K562 (cell line): ENCODE data around the gene DIPK1B. TPM values are rescaled to one million over a fixed set of nuclear protein-coding genes. Genes with fewer than 3 reads are reported as not detected.
A peak's percentile ranks its signal among the peaks of the same experiment; 100 is the strongest.

ENCODE experiments used
- EP400 ChIP-seq: fragments of 450-650 bp; IDR thresholded peaks from 2 replicates; pipeline ENCODE4 v1.6.1; 2017; ENCODE audit warnings: antibody characterized with exemption, mild to moderate bottlenecking, moderate library complexity
- ERF ChIP-seq: fragments of 450-650 bp; formaldehyde crosslinking; IDR thresholded peaks from 2 replicates; pipeline ENCODE4 v1.4.0; 2020; ENCODE audit warnings: mild to moderate bottlenecking, mixed read lengths
- HNRNPL ChIP-seq: fragments of 200-400 bp; formaldehyde crosslinking; IDR thresholded peaks from 2 replicates; pipeline ENCODE4 v1.6.1; 2017; ENCODE audit warnings: low read depth, mild to moderate bottlenecking, low read length
- HNRNPUL1 ChIP-seq: fragments of 200-400 bp; formaldehyde crosslinking; IDR thresholded peaks from 2 replicates; pipeline ENCODE4 v1.6.1; 2017; ENCODE audit warnings: low read length
- MAFK ChIP-seq: IDR thresholded peaks from 2 replicates; pipeline ENCODE4 v1.6.1; 2011; ENCODE audit warnings: low read length, improper control_type of control experiment
- MEF2A ChIP-seq: IDR thresholded peaks from 2 replicates; pipeline ENCODE4 v1.6.1; 2011; ENCODE audit warnings: low read depth, mild to moderate bottlenecking, low read length, moderate library complexity; ENCODE audit not compliant: control insufficient read depth
- MYNN ChIP-seq, 2 experiments: sonication (generic); formaldehyde crosslinking in 1 of 2; IDR thresholded peaks; 2 replicates each; pipeline versions ENCODE4 v1.5.0 to v1.6.1; 2016 to 2020; ENCODE audit warnings: antibody characterized with exemption in 1 of 2, missing genetic modification reagents in 1 of 2
- NRF1 ChIP-seq, 2 experiments: fragments of 450-650 bp; IDR thresholded peaks in 1 of 2; conservative IDR thresholded peaks in 1 of 2; 2 replicates each; pipeline ENCODE4 v1.6.1; 2014; ENCODE audit warnings: mild to moderate bottlenecking in 2 of 2
- PHB ChIP-seq: fragments of 250-450 bp; sonication (Bioruptor Pico); IDR thresholded peaks from 2 replicates; pipeline ENCODE4 v1.5.0; 2021
- POLR2A ChIP-seq: fragments of 450-650 bp; conservative IDR thresholded peaks from 2 replicates; pipeline ENCODE4 v1.6.1; 2016
- POLR2AphosphoS5 ChIP-seq: IDR thresholded peaks from 2 replicates; pipeline ENCODE4 v1.6.1; 2011; ENCODE audit warnings: mild to moderate bottlenecking, low read depth, low read length, moderate library complexity; ENCODE audit not compliant: control insufficient read depth, insufficient read depth
- PTBP1 ChIP-seq: fragments of 200-400 bp; formaldehyde crosslinking; IDR thresholded peaks from 2 replicates; pipeline ENCODE4 v1.6.1; 2017; ENCODE audit warnings: low read depth, low read length
- RB1 ChIP-seq: fragments of 450-650 bp; IDR thresholded peaks from 2 replicates; pipeline ENCODE4 v1.6.1; 2017; ENCODE audit warnings: low read depth, mild to moderate bottlenecking
- RBFOX2 ChIP-seq: fragments of 200-400 bp; formaldehyde crosslinking; IDR thresholded peaks from 2 replicates; pipeline ENCODE4 v1.6.1; 2017; ENCODE audit warnings: low read depth, mild to moderate bottlenecking, low read length, moderate library complexity
- RHOXF2B ChIP-seq: fragments of 250-450 bp; sonication (Bioruptor Pico); conservative IDR thresholded peaks from 2 replicates; pipeline ENCODE4 v1.5.1; 2021
- SRF ChIP-seq, 2 experiments: fragments of 250-450, 450-650 bp in 1 of 2; sonication (Bioruptor Pico) in 1 of 2; sonication (generic) in 1 of 2; formaldehyde crosslinking; IDR thresholded peaks; 2 replicates each; pipeline versions ENCODE4 v1.5.0 to v1.5.1; 2020 to 2022; ENCODE audit warnings: mild to moderate bottlenecking in 1 of 2, missing genetic modification reagents in 1 of 2
- USF1 ChIP-seq: sonication (generic); formaldehyde crosslinking; IDR thresholded peaks from 2 replicates; pipeline ENCODE4 v1.9.0; 2022; ENCODE audit warnings: mild to moderate bottlenecking, missing genetic modification reagents
- ZFPM2 ChIP-seq: fragments of 250-450 bp; sonication (Bioruptor Pico); IDR thresholded peaks from 2 replicates; pipeline ENCODE4 v1.5.1; 2022; ENCODE audit warnings: mild to moderate bottlenecking
- ZNF445 ChIP-seq: fragments of 250-450 bp; sonication (Bioruptor Pico); IDR thresholded peaks from 2 replicates; pipeline ENCODE4 v1.4.0; 2020; ENCODE audit warnings: low read depth, mild to moderate bottlenecking, moderate library complexity
- ZNF75A ChIP-seq: fragments of 450-650 bp; formaldehyde crosslinking; IDR thresholded peaks from 2 replicates; pipeline ENCODE4 v1.4.0; 2020; ENCODE audit warnings: mild to moderate bottlenecking
- polyA plus RNA-seq, 8 experiments: library from polyadenylated mRNA; depleted of rRNA in 4 of 8; stranded (reverse) in 5 of 8; unstranded in 3 of 8; fragments of >200 nt; fragmentation: Nextera tagmentation in 2 of 8; fragmentation: Illumina TruSeq in 1 of 8; extraction: Ambion mirVana in 2 of 8; extraction: Trizol in 1 of 8; gene quantifications; 2 replicates each; pipeline versions ENCODE4 v1.2.1 to v1.2.3, GENCODE V29; 2011 to 2014; ENCODE audit warnings: inconsistent platforms in 1 of 8, missing spikeins in 1 of 8
- total RNA-seq, 7 experiments: library from RNA; depleted of rRNA in 6 of 7; stranded (reverse); fragments of >200 nt in 6 of 7; fragmentation: Illumina TruSeq in 2 of 7; extraction: Trizol in 2 of 7; gene quantifications; 2 replicates each; pipeline versions ENCODE4 v1.2.1 to v1.2.3, GENCODE V29; 2011 to 2021; ENCODE audit warnings: low replicate concordance in 1 of 7
- TF ChIP-seq, protein P1 (sequence below): sonication (generic); formaldehyde crosslinking; IDR thresholded peaks from 2 replicates; pipeline ENCODE4 v1.8.1; 2023; ENCODE audit warnings: mild to moderate bottlenecking, missing genetic modification reagents
- TF ChIP-seq, protein P2 (sequence below), 2 experiments: fragments of 450-650 bp; conservative IDR thresholded peaks; 2 replicates each; pipeline ENCODE4 v1.6.1; 2017; ENCODE audit warnings: mild to moderate bottlenecking in 2 of 2, moderate library complexity in 2 of 2

Gene DIPK1B
- total and polyA plus RNA-seq, 9 of the 15 experiments (the other 6 are each of a cell fraction or from before 2014, with no cell fraction given) = 0.08 to 22.3 (median 5.9) TPM

DNA sequence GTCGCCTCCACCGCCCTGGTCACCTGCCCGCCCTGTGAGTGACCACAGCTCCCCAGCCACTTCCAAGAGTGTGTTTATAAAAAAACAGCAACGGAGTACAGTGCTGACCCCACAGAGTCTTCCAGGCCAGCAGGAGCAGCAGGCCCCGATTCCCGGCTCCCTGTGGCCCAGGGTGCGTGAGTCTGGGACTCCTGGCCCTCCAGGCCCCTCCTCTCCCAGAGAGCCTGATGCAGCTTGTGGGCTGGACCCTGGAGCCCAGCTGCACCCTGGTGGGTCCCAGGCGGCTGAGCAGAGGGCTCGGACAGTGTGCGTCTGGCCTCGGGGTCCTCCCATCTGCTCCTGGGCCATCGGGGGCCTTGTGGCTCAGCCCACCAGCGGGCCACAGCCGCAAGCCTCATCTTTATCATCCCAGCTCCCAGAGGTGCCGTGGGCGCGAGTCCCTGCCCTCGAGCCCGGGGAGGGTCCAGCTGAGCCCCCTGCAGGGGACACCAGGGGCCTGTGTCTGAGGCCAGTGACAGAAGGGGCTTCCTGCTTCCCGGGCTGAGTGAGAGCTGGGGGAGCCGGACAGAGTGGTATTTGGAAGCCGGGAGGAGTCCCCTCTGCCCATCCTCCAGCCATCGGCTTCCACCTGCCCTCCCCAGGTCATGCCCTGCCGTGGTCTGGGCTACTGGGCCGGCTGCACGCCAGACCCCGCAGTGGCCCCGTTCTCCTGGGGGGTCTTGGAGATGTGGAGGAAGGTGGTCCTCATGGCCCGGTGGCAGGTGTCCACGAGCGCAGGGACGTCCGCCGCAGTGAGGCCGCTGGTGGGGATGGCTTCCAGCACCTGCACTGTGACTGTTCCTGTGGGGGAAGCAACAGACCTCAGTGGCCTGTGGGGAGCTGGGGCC is 39.0 kb upstream of the DIPK1B start (continued):
- TF ChIP-seq RBFOX2 (peak; percentile 74), MAFK (0 out of 2 replicates have a peak, but pooled peaks have one; percentile 17), RHOXF2B (0 out of 2 replicates have a peak, but pooled peaks have one; percentile 5), POLR2AphosphoS5 (peak; percentile 68; the same call in 1 of the 2 replicates), ZNF75A (CRISPR knock-in tag) (peak; percentile 67), HNRNPUL1 (peak; percentile 22; the same call in 1 of the 2 replicates), MEF2A (no peak), EP400 (0 out of 2 replicates have a peak, but pooled peaks have one; percentile 12), RB1 (peak; percentile 9; the same call in 1 of the 2 replicates), MYNN (IDR thresholded peaks at IDR 0.05) (peak; percentile 67; the same call in 1 of the 2 replicates), MYNN (CRISPR knock-in tag; IDR thresholded peaks at IDR 0.05) (no peak), ERF (CRISPR knock-in tag) (peak; percentile 84), SRF (CRISPR knock-in tag; IDR thresholded peaks at IDR 0.05) (peak in 1 of 2 experiments; percentile 26; a peak in 1 of 4 replicates), PHB (peak; percentile 70; the same call in 1 of the 2 replicates), PTBP1 (peak; percentile 67), USF1 (0 out of 2 replicates have a peak, but pooled peaks have one; percentile 12), HNRNPL (peak; percentile 37; the same call in 1 of the 2 replicates), POLR2A (peak; percentile 86), NRF1 (conservative IDR thresholded peaks at IDR 0.05 in 1 of 2, IDR thresholded peaks at IDR 0.05 in 1 of 2) (peak in 1 of 2 experiments; percentile 33; a peak in 2 of 4 replicates), ZNF445 (0 out of 2 replicates have a peak, but pooled peaks have one; percentile 5), ZFPM2 (CRISPR knock-in tag) (0 out of 2 replicates have a peak, but pooled peaks have one; percentile 50)
- TF ChIP-seq, protein P1, sequence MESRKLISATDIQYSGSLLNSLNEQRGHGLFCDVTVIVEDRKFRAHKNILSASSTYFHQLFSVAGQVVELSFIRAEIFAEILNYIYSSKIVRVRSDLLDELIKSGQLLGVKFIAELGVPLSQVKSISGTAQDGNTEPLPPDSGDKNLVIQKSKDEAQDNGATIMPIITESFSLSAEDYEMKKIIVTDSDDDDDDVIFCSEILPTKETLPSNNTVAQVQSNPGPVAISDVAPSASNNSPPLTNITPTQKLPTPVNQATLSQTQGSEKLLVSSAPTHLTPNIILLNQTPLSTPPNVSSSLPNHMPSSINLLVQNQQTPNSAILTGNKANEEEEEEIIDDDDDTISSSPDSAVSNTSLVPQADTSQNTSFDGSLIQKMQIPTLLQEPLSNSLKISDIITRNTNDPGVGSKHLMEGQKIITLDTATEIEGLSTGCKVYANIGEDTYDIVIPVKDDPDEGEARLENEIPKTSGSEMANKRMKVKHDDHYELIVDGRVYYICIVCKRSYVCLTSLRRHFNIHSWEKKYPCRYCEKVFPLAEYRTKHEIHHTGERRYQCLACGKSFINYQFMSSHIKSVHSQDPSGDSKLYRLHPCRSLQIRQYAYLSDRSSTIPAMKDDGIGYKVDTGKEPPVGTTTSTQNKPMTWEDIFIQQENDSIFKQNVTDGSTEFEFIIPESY (CRISPR knock-in tag) = peak; percentile 79
- TF ChIP-seq, protein P2, sequence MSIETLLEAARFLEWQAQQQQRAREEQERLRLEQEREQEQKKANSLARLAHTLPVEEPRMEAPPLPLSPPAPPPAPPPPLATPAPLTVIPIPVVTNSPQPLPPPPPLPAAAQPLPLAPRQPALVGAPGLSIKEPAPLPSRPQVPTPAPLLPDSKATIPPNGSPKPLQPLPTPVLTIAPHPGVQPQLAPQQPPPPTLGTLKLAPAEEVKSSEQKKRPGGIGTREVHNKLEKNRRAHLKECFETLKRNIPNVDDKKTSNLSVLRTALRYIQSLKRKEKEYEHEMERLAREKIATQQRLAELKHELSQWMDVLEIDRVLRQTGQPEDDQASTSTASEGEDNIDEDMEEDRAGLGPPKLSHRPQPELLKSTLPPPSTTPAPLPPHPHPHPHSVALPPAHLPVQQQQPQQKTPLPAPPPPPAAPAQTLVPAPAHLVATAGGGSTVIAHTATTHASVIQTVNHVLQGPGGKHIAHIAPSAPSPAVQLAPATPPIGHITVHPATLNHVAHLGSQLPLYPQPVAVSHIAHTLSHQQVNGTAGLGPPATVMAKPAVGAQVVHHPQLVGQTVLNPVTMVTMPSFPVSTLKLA (conservative IDR thresholded peaks at IDR 0.05) = peak in 1 of 2 experiments; percentile 25; a peak in 2 of 4 replicates
